CD4-positive, alpha-beta T cell treated with Interleukin-21 for 1 hour (primary cell): Measurements from ENCODE around the gene OR5T2.
"Not testable (repeated sequence)": the region's sequence is repeated elsewhere in the genome, so short reads cannot be mapped to it uniquely, and the experiment has no call there.

Experiments
- DNase-seq: peaks from one replicate; pipeline ENCODE4 v3.0.0-alpha.2; 2020

Gene OR5T2

GRCh38 chr11:56234155-56234554 is at the start of gene OR5T2:
TSS of gene OR5T2 (minus strand) at chr11:56234255. CDS start at chr11:56233062, 1,193 bp downstream.
- DNase-seq, result no peak

- no peak for DNase-seq
These were observed 39.8 kb upstream of the OR5T2 start, which contains the start of gene OR5T1 for GRCh38 chr11:56273854-56274253. TSS of gene OR5T1 (plus strand) at chr11:56274154. CDS start at chr11:56275639, 1,485 bp downstream.

GRCh38 chr11:56271092-56271491 is 37.0 kb upstream of the OR5T2 start:
- DNase-seq, result no peak

- DNase-seq, result no peak
These were observed 17.9 kb upstream of the OR5T2 start, which contains the start of gene OR5T3 for GRCh38 chr11:56251954-56252353. TSS of gene OR5T3 (plus strand) at chr11:56252254. CDS start at chr11:56252254, 0 bp downstream.

- DNase-seq, result not testable (repeated sequence)
These were observed 14.3 kb downstream of the OR5T2 start for GRCh38 chr11:56219735-56220134.

GRCh38 chr11:56214537-56214936 is 19.5 kb downstream of the OR5T2 start:
- no peak for DNase-seq

GRCh38 chr11:56207790-56208189 is 26.3 kb downstream of the OR5T2 start:
- no peak for DNase-seq

GRCh38 chr11:56197367-56197766 is 36.7 kb downstream of the OR5T2 start:
- DNase-seq, result no peak

- no peak for DNase-seq
These were observed 37.4 kb downstream of the OR5T2 start for GRCh38 chr11:56196705-56197104.

- no peak for DNase-seq
These were observed 45.5 kb downstream of the OR5T2 start for GRCh38 chr11:56188602-56189001.

GRCh38 chr11:56183459-56183858 is 50.6 kb downstream of the OR5T2 start:
- no peak for DNase-seq
